NCI-H345 (cell line): Measurements from ENCODE around the gene FAM13A.
A peak's percentile ranks its signal among the peaks of the same experiment; 100 is the strongest.

Experiments used
- DNase-seq: peaks from one replicate; lab custom pipeline; 2025; lab: John Stamatoyannopoulos, UW

The FAM13A gene

GRCh38 chr4:88745175-88745574 lies 311.8 kb downstream of the FAM13A start:
- DNase-seq: no peak

DNA sequence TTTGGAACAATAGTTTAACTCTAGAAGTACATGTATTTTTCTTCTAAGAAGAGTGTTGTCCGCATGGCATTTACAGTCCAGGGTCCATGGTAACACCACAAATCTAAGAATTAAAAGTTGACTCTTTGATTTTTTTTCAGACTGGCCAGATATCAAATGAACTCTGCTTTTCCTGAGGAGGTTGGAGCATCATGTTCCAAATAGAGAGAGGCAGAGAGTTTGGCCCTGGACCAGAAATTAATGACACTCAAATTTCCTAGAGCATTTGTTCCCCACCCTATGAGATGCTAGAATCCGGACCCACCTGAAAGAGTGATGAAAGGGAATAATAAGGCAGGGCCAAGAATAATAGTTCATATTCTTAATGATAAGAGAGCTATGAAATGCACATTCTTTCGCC lies 312.4 kb downstream of the FAM13A start:
- DNase-seq: no peak

DNA sequence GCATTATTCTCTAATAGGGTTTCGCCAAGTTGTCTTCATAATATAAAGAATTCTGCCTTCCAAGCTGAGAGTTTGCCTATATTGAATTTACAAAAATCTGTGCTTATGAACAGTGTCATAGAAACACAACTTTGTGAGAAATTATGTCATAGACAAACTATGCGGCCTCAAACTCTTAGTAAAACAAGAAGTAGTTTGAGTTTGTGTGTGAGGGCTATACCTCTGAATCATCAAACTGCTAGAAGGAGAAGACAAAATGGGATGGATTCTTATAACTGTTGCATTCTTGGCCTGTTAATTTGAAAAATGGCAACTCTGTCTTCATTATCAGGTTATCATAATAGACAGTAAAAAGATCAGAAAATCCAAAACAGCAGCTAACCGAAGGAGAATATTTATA lies 313.3 kb downstream of the FAM13A start:
- DNase-seq: no peak

- DNase-seq: no peak
Measured at GRCh38 chr4:88742561-88742960, 314.4 kb downstream of the FAM13A start.

DNA sequence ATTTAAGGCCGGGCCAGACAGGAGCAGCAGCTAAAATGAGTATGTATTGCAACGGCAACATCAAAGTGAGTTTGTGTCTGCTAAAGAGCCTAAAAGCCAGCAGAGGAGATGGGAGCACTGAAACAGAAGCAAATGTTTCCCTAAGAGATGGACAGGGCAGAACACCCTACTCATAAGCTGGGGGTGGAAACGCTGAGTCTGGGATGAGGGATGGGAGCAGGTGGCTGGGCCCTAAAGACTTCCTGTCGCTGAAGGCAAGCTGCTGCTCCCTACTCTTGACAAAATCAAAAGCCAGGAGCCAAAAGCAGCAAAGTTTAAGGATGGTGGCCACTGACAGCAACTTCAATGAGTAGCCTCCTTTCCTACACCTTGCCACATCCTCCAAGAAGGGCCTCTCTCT lies 318.8 kb downstream of the FAM13A start:
- no peak for DNase-seq

- peak; percentile 8 for DNase-seq
Measured at GRCh38 chr4:88737307-88737941, 319.6 kb downstream of the FAM13A start.

DNA sequence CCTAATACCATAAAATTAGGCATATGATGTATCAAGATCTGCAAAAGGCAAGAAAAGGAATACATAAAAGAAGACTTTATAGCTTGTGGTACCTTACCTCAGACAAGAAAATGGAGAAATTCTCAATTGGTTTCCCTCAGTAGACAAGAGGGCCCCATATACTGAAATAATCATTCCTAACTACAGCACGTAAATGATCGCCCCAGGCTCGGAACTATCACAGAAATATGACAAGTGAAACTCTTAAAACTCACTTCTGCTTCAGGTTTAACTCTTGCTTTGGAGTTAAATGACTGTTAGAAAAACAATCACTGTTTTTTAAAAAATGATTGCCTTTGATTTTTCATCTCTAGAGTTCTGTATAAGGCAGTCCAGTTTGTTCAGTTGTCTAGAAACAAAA lies 320.7 kb downstream of the FAM13A start:
- DNase-seq: no peak

DNA sequence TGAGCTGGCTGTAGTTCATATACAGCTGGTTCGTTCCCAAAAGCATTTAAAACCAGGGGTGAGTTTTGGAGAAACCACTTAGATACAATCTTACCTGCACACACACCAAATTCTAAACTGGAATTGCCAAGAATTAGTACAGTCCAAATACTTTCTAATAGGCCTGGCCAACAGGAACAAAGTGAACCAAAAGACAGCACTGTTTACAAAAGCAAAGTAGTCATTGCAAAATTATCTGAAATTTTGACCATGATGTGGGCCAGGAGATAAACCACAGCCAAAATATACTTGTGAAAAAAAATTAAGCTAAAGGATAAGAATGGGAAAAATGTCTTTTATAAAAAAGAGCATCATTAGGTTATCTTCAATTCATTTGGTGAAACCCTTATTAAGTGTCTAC lies 321.4 kb downstream of the FAM13A start:
- DNase-seq: no peak

DNA sequence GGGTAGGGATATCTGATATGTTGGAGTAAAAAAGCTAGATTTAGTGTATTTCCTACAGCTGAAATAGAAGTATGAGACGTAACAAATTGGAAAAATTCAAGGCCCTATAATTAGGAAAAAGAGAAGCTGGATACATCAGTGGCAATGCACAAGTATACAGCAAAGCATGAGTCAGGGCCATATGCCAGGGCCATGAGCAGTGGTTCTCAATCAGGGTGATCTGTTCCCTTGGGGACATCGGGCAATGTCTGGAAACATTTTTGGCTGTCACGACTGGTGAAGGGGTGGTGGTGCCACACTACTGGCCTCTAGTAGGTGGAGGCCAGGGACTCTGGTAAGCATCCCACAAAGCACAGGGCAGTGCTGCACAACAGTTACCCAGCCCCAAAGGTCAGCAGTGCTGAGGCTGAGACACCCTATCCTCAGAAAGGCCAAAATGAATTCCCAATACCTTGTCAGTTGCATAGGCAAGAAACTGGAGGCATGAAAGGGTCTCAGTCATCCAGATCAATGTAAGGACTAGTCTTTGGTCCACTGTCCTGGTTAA lies 322.5 kb downstream of the FAM13A start:
- no peak for DNase-seq

DNA sequence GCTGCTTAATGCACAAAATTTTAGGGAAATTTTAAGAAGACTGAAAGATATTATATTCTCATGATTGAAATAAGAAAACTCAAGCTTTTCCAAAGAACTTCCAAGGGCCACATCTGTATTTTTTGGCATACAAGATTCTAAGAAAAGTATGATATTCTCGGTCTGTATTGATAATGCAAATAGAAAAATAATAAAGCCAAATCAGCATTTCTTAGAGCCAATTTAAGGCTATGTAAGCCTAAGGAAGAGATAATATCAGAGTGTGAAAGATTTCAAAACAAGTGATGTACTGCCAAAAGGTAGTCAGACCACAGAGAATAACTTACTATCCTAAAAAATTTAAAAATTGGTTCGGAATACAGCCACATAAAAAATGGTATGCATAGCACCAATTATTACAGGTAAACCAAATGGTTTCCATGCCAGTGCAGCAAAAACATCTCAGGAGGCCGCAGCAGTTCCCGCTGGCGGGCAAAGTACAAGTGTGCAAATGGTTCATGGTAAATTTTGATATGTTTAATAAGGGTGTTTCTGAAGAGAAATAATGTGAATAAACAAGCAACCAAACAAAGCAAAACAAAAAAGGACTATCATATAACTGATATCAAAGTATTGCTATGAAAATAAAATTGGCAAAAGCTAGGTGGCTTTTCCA lies 324.1 kb downstream of the FAM13A start:
- no peak for DNase-seq

- no peak for DNase-seq
Measured at GRCh38 chr4:88731381-88731780, 325.6 kb downstream of the FAM13A start.

DNA sequence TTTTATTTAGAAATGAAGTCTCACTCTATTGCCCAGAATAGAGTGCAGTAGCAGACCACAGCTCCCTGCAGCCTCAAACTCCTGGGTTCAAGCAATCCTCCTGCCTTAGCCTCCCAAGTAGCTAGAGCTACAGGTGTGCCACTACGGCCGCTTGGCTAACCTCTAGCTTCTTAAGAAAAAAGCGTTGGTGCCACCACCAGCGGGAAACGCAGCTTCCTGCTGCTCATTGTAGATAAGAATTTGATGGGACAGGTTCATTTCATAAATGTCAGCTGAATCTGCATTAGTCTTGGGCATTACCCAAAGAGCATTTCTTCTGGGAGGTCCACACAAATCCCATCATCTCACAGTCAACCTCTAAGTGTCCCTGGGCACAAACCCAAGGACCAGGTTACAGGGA lies 326.2 kb downstream of the FAM13A start:
- DNase-seq: no peak

- DNase-seq: no peak
Measured at GRCh38 chr4:88729146-88729760, 327.7 kb downstream of the FAM13A start.

DNA sequence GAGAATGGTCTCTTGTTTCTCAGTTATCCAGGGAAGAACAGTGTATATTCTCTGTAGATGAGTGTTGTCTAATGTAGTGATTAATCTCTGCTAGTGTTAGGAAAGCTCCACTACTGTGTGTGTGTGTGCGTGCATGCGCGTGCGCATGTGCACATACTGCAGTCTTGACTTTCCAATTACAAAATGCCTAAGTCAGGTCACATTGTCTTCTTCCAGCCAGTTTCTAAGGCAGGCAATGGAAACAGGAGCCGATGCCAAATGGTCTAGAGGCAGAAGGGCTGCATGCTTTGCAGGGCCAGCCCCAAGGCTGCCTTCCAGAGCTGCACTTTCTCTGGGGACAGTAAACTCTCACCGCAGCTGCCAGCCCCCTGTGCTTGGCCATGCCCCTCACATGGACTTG lies 328.8 kb downstream of the FAM13A start:
- DNase-seq: no peak

DNA sequence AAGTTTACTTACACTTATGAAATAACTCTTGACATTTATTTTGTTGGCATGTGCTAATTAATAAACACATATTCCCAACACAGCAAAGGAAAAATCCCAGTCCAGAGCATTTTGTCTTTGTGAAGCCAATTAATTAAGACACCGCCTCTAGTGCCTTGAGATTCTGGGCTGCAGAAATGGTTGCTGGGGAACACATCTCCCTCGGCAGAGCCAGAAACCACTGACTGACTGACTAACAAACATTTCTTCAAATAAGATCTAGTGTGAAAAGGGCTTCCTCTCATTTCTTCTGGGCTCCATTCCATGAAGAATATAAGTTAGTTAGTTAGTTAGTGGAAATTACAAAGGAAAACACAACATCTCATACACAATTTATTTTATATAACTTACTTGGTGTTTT lies 331.0 kb downstream of the FAM13A start:
- no peak for DNase-seq

DNA sequence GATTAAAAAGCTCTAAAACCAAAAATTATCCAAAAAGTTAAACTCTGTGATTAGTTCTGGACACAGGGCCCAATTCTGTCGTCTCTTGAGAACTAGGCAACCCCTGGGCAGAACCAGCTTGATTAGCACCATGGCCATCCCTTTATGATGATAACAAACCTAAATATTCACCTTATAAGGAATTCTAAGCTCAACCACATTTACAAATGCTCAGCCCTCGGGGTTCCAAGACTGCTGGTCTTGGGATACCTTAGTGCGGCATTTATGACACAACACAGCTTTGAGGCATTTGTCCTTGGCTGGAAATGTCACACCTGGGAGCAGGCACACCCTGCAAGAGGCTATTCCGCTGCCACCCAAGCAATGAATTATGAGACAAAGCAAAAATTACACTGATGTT lies 331.8 kb downstream of the FAM13A start:
- no peak for DNase-seq

DNA sequence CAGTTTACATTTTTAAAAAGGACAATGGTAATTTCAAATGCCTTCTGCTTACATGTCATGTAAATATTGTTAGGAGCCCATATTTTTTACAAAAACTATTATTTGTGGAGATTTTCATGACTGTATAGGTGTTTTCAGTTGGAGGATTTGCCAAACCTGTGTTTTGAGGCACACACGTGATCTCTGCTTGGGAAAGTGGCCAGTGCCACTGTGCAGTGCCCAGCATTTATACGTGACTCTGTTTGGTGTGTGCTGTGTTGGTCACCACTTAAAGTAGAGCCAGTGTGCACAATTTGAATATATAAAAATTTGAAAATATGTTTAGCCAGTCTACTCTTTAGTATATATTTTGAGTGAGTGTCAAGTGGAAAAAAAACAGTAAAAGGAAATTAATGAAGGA lies 332.6 kb downstream of the FAM13A start:
- no peak for DNase-seq

DNA sequence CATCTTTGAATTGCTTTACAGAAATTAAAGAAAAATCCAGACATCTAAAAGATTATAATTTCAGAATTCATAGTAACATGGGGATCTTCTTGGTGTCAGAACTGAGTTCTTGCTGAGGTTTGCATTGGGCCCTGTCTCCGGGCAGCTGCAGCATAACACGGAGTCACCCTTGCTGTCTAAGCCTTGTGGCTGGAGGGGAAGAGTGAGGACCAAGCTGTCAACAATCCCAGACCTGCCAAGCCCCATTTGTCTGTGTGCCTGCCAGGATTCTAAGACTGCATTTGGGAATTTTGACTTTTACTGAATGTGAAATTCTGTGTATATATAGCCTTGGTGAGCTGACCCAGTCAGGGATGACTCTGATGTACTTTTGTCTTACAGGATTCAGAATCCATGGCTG lies 334.2 kb downstream of the FAM13A start:
- DNase-seq: no peak

GRCh38 chr4:88722276-88722780 lies 334.7 kb downstream of the FAM13A start:
- DNase-seq: no peak

GRCh38 chr4:88720451-88721428 lies 336.2 kb downstream of the FAM13A start:
- DNase-seq: no peak

- no peak for DNase-seq
Measured at GRCh38 chr4:88719381-88719780, 337.6 kb downstream of the FAM13A start.

DNA sequence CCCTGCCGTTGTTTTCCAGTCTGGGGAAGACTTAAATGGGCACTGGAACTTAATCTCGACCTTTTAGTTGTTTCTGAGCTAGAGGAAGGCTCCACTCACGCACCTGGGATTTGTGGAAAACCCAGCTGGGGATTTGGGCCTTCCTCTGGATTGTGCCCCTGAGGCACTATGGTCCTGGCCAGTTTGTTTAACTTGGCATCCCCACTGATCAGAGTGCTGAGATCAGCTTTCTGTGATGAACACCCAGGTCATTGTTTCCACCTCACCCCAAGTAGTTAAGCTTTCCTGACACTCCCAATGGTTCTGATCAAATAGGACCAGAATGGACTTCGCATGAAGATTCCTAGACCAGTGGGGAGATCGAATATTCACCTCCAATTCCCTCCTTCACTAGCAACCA lies 338.9 kb downstream of the FAM13A start:
- DNase-seq: no peak
